Measurements from ENCODE around the gene GBX1. TPM values are rescaled to one million over a fixed set of nuclear protein-coding genes. Genes with fewer than 3 reads are reported as not detected.

GBX1 gene
- not detected in 2 replicates for total RNA-seq

DNA sequence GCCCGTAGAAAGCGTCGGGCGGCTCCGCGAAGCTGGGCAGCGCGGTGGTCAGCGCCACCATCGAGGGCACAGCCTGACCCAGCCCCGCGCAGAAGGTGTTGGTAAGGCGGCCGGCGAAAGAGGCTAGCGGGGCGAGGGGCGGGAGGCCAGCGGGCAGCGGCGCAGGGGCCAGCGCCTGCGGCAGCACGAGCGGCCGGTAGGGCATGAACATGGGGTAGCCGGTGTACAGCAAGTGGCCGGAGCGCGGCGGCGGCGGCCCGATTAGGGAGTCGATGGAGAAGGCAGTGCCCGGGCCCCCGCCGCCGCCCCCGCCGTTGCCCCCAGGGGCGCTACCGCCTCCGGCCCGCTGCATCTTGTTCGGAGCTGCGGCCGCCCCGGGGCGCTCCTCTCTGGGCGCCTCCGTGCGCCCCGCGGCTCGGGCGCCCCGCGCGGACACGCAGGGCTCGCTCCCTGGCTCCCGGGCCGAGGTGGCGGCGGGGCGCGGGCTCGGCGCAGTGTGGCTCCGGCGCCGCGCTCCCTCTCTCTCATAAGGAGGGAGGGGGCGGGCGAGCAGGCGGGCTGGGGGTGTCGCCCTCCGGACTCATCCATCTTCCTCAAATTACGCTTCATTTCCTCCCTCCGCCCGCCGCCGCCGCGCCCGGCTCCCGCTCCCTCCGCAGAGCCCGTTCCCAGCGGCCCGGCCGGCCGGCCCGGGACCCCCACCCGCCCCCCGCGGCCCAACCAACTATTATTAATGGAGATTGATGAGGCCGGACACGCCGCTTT, at the start of gene GBX1:
Gene GBX1 (minus strand): TSS at position 498 of the 765 bp plus-strand sequence. CDS start 146 bp downstream, at position 352.

DNA sequence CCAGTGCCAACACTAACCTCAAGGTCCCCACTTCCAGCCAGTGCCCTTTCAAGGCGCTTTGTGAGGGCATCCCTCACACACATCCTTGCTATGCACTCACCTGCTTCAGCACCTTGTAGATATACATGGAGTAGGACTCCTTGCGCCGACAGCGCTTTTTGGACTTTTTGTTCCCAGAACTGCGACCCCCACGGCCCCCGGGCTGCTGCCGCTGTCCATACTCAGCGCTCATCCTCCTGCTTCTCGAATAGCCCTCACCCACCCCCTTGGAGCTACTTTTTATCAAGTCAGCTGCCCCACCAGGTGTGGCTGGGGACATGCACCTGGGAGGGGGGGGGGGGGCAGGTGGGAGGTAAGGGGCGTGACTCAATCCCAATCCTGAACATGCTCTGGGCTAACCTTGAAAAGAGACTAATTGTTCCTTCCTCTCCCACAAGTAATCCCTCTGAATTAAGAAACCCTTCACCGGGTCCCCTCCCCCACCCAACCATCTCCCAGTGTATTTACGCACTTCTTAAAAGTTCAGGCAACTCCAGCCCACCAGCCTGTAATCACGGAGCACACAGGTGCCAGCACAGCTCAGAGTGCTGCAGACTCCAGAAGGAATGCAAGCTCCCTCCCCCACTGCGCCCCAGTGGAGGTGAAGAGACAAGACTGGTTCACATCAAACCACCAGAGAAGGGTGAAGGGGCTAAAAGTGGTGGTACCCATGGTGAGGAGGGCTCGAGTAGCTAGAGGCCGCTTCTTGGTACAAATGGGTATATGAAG, 42.8 kb upstream of the GBX1 start, which contains the start of gene H2BK1:
Gene H2BK1 (minus strand): TSS at position 402 of the 768 bp plus-strand sequence. CDS start 170 bp downstream, at position 232.

GRCh38 chr7:151186640-151187408, 19.3 kb upstream of the GBX1 start, which contains the start of gene ASB10:
ASB10 (minus strand) TSS chr7:151187250; CDS start chr7:151187130, 120 bp downstream.

Other genes with a start within 250 kb of the GBX1 start
- gene KCNH2, start 189.4 kb downstream of the GBX1 start, total RNA-seq = not detected in 2 replicates
- gene NOS3, start 176.7 kb downstream of the GBX1 start, total RNA-seq = 3.3 and 3.9 TPM in 2 replicates
- gene ATG9B, start 143.2 kb downstream of the GBX1 start, total RNA-seq = 0.20 and 0.37 TPM in 2 replicates
- gene ABCB8, start 139.2 kb downstream of the GBX1 start, total RNA-seq = 33.8 and 48.9 TPM in 2 replicates
- 0.20 and 0.37 TPM in 2 replicates for gene ASIC3, start 119.2 kb downstream of the GBX1 start, total RNA-seq
- 15.1 and 19.5 TPM in 2 replicates for gene CDK5, start 109.8 kb downstream of the GBX1 start, total RNA-seq
- 43.7 and 55.9 TPM in 2 replicates for gene SLC4A2, start 108.1 kb downstream of the GBX1 start, total RNA-seq
- gene FASTK, start 86.9 kb downstream of the GBX1 start, total RNA-seq = 57.7 and 68.2 TPM in 2 replicates
- gene TMUB1, start 84.2 kb downstream of the GBX1 start, total RNA-seq = 12.5 and 15.8 TPM in 2 replicates
- 52.2 and 60.0 TPM in 2 replicates for gene AGAP3, start 81.2 kb downstream of the GBX1 start, total RNA-seq
- not detected in 2 replicates for gene ASB10, start 19.6 kb upstream of the GBX1 start, total RNA-seq
- not detected in 2 replicates for gene H2BK1, start 42.8 kb upstream of the GBX1 start, total RNA-seq
- gene ABCF2, start 59.5 kb upstream of the GBX1 start, total RNA-seq = 73.9 and 75.7 TPM in 2 replicates
- 55.1 and 63.3 TPM in 2 replicates for gene CHPF2, start 64.8 kb upstream of the GBX1 start, total RNA-seq
- 17.6 and 17.8 TPM in 2 replicates for gene SMARCD3, start 81.0 kb upstream of the GBX1 start, total RNA-seq
- gene NUB1, start 174.1 kb upstream of the GBX1 start, total RNA-seq = 27.6 and 28.5 TPM in 2 replicates
- 0.78 and 1.8 TPM in 2 replicates for gene WDR86, start 242.3 kb upstream of the GBX1 start, total RNA-seq

All from subcutaneous preadipocyte (primary cell).